ENCODE results near the gene MUC15.

Gene MUC15

GRCh38 chr11:26571861-26572654 is at the start of gene MUC15:
Gene MUC15 (minus strand): TSS chr11:26572263. CDS start chr11:26567094, 5,169 bp downstream.
- no peaks in the 10 kb centered on the region for H3K4me1 ChIP-seq
- no peak for TF ChIP-seq Cebpa-rat (IDR thresholded peaks at IDR 0.05)
- no peak within 1 kb of the TSS for H3K4me2 ChIP-seq
- H4K20me1 ChIP-seq: no peaks in the 10 kb centered on the region
- H3K27ac ChIP-seq: no peak within 1 kb of the TSS
- H3K9ac ChIP-seq: no peak within 1 kb of the TSS
- no peaks in the 10 kb centered on the region for H3K27me3 ChIP-seq
- no peaks in the 10 kb centered on the region for H3K9me3 ChIP-seq
- no peaks in the 10 kb centered on the region for H3K36me3 ChIP-seq
- H3K4me3 ChIP-seq: no peak within 1 kb of the TSS

- Histone ChIP-seq H3K27ac (no peak overlapping the region), H3K4me3 (no peak overlapping the region), H4K20me1 (no peaks in the 10 kb centered on the region), H3K27me3 (no peaks in the 10 kb centered on the region), H3K9me3 (no peaks in the 10 kb centered on the region), H3K4me1 (no peaks in the 10 kb centered on the region), H3K36me3 (no peaks in the 10 kb centered on the region), H3K4me2 (no peak overlapping the region), H3K9ac (no peak overlapping the region)
- TF ChIP-seq Cebpa-rat (IDR thresholded peaks at IDR 0.05): no peak
Observed at GRCh38 chr11:26621132-26621531, 49.1 kb upstream of the MUC15 start.

- Histone ChIP-seq H3K27me3 (no peaks in the 10 kb centered on the region), H4K20me1 (no peaks in the 10 kb centered on the region), H3K4me3 (no peak overlapping the region), H3K4me1 (no peaks in the 10 kb centered on the region), H3K36me3 (no peaks in the 10 kb centered on the region), H3K27ac (no peak overlapping the region), H3K9me3 (no peaks in the 10 kb centered on the region), H3K4me2 (no peak overlapping the region), H3K9ac (no peak overlapping the region)
- TF ChIP-seq Cebpa-rat (IDR thresholded peaks at IDR 0.05): no peak
Observed at GRCh38 chr11:26620282-26621045, 48.4 kb upstream of the MUC15 start.

GRCh38 chr11:26618441-26618840 is 46.4 kb upstream of the MUC15 start:
- TF ChIP-seq Cebpa-rat (IDR thresholded peaks at IDR 0.05): no peak
- no peaks in the 10 kb centered on the region for H3K27me3 ChIP-seq
- H4K20me1 ChIP-seq: no peaks in the 10 kb centered on the region
- no peak overlapping the region for H3K9ac ChIP-seq
- no peak overlapping the region for H3K4me3 ChIP-seq
- peaks cover 5% of the 10 kb centered on the region; the same call in 1 of the 2 replicates for H3K9me3 ChIP-seq
- H3K4me1 ChIP-seq: no peaks in the 10 kb centered on the region
- no peaks in the 10 kb centered on the region for H3K36me3 ChIP-seq
- H3K4me2 ChIP-seq: no peak overlapping the region
- no peak overlapping the region for H3K27ac ChIP-seq

GRCh38 chr11:26613759-26614158 is 41.7 kb upstream of the MUC15 start:
- no peak for TF ChIP-seq Cebpa-rat (IDR thresholded peaks at IDR 0.05)
- no peaks in the 10 kb centered on the region for H4K20me1 ChIP-seq

GRCh38 chr11:26608507-26609146 is 36.6 kb upstream of the MUC15 start:
- no peaks in the 10 kb centered on the region for H3K4me1 ChIP-seq
- H3K36me3 ChIP-seq: no peaks in the 10 kb centered on the region
- H3K4me3 ChIP-seq: no peak overlapping the region
- TF ChIP-seq Cebpa-rat (IDR thresholded peaks at IDR 0.05): no peak
- H3K27me3 ChIP-seq: no peaks in the 10 kb centered on the region
- no peak overlapping the region for H3K9ac ChIP-seq
- H4K20me1 ChIP-seq: no peaks in the 10 kb centered on the region
- no peak overlapping the region for H3K27ac ChIP-seq
- H3K4me2 ChIP-seq: no peak overlapping the region
- H3K9me3 ChIP-seq: peaks cover 2% of the 10 kb centered on the region; the same call in 1 of the 2 replicates

More at GRCh38 chr11:26613759-26614158, 41.7 kb upstream of the MUC15 start:
- Histone ChIP-seq H3K27me3 (no peaks in the 10 kb centered on the region), H3K4me1 (no peaks in the 10 kb centered on the region), H3K4me2 (no peak overlapping the region), H3K9ac (no peak overlapping the region), H3K27ac (no peak overlapping the region), H3K36me3 (no peaks in the 10 kb centered on the region), H3K4me3 (no peak overlapping the region), H3K9me3 (peaks cover 5% of the 10 kb centered on the region; the same call in 1 of the 2 replicates)

- Histone ChIP-seq H3K9me3 (no peaks in the 10 kb centered on the region), H3K27me3 (no peaks in the 10 kb centered on the region), H3K27ac (no peak overlapping the region), H3K4me2 (no peak overlapping the region), H3K36me3 (no peaks in the 10 kb centered on the region), H3K9ac (no peak overlapping the region), H4K20me1 (no peaks in the 10 kb centered on the region), H3K4me1 (no peaks in the 10 kb centered on the region), H3K4me3 (no peak overlapping the region)
- TF ChIP-seq Cebpa-rat (IDR thresholded peaks at IDR 0.05): no peak
Observed at GRCh38 chr11:26607725-26608506, 35.9 kb upstream of the MUC15 start.

GRCh38 chr11:26599876-26600434 is 27.9 kb upstream of the MUC15 start:
- Histone ChIP-seq H3K4me1 (no peaks in the 10 kb centered on the region), H3K36me3 (no peaks in the 10 kb centered on the region), H3K9ac (no peak overlapping the region), H4K20me1 (no peaks in the 10 kb centered on the region), H3K4me3 (no peak overlapping the region), H3K9me3 (no peaks in the 10 kb centered on the region), H3K4me2 (no peak overlapping the region), H3K27ac (no peak overlapping the region), H3K27me3 (no peaks in the 10 kb centered on the region)
- TF ChIP-seq Cebpa-rat (IDR thresholded peaks at IDR 0.05): no peak

GRCh38 chr11:26599425-26599824 is 27.4 kb upstream of the MUC15 start:
- Histone ChIP-seq H3K36me3 (no peaks in the 10 kb centered on the region), H3K27me3 (no peaks in the 10 kb centered on the region), H3K4me1 (no peaks in the 10 kb centered on the region), H3K9me3 (no peaks in the 10 kb centered on the region), H3K27ac (no peak overlapping the region), H3K9ac (no peak overlapping the region), H3K4me2 (no peak overlapping the region), H3K4me3 (no peak overlapping the region), H4K20me1 (no peaks in the 10 kb centered on the region)
- no peak for TF ChIP-seq Cebpa-rat (IDR thresholded peaks at IDR 0.05)
